Measurements from ENCODE around the gene MOB3B. TPM values are rescaled to one million over a fixed set of nuclear protein-coding genes. Genes with fewer than 3 reads are reported as not detected.
A peak's percentile ranks its signal among the peaks of the same experiment; 100 is the strongest.
"Not testable (repeated sequence)": the region's sequence is repeated elsewhere in the genome, so short reads cannot be mapped to it uniquely, and the experiment has no call there.

Gene MOB3B
- total RNA-seq, 3 donors from 2014 or later: 12.8 to 19.3 (median 13.1) TPM

- Histone ChIP-seq H3K4me1 (peaks cover 0 to 3% of the 10 kb centered on the region in 2 donors), H3K4me3 (no peak overlapping the region), H3K27ac (no peak overlapping the region), H3K27me3 (no peaks in the 10 kb centered on the region), H3K36me3 (no peaks in the 10 kb centered on the region), H3K9me3 (no peaks in the 10 kb centered on the region)
- TF ChIP-seq CTCF (IDR thresholded peaks at IDR 0.05) (no peak), POLR2AphosphoS5 (IDR thresholded peaks at IDR 0.05) (no peak), POLR2A (IDR thresholded peaks at IDR 0.05) (no peak)
- intact Hi-C loops (cut with DNase I; ENCODE audit: low total_unique reads): no loop called here
- no peak for DNase-seq (ENCODE audit: low spot score in 2 of 2)
Observed at GRCh38 chr9:27422279-27422834, 107.3 kb downstream of the MOB3B start.

DNA sequence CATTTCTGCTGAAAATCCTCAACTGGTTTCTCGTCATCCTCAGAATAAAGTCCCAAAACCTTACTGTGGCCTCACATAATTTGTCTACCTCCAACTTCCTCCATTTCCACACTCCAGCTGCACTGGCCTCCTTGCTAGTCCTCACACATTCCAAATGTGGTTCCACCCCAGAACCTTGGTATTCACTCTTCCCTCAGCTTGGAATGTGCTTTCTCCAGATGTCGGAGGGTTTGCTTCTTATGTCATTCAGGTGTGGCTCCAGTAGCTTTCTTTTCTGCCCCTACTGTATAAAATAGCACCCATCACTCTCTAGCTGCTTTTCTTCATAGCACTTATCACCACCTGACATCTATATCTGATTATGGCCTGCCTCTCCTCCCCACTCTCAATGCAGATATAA lies 108.0 kb downstream of the MOB3B start:
- TF ChIP-seq POLR2AphosphoS5 (IDR thresholded peaks at IDR 0.05) (no peak), CTCF (IDR thresholded peaks at IDR 0.05) (no peak), POLR2A (IDR thresholded peaks at IDR 0.05) (no peak)
- no peaks in the 10 kb centered on the region for H3K9me3 ChIP-seq
- intact Hi-C loops (cut with DNase I; ENCODE audit: low total_unique reads): no loop called here
- H3K27me3 ChIP-seq: no peaks in the 10 kb centered on the region
- H3K27ac ChIP-seq: no peak overlapping the region
- H3K4me1 ChIP-seq: no peaks in the 10 kb centered on the region
- DNase-seq (ENCODE audit: low spot score in 2 of 2): no peak
- H3K36me3 ChIP-seq: no peaks in the 10 kb centered on the region
- H3K4me3 ChIP-seq: no peak overlapping the region

DNA sequence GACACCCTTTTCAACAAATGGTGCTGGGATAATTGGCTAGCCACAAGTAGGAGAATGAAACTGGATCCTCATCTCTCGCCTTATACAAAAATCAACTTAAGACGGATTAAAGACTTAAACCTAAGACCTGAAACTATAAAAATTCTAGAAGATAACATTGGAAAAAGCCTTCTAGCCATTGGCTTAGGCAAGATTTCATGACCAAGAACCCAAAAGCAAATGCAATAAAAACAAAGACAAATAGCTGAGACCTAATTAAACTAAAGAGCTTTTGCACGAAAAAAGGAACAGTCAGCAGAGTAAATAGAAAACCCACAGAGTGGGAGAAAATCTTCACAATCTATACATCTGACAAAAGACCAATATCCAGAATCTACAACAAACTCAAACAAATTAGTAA lies 110.1 kb downstream of the MOB3B start:
- H3K36me3 ChIP-seq; H3K27ac ChIP-seq; H3K27me3 ChIP-seq; DNase-seq (ENCODE audit: low spot score in 2 of 2); H3K4me3 ChIP-seq; intact Hi-C loops (cut with DNase I; ENCODE audit: low total_unique reads); H3K9me3 ChIP-seq; H3K4me1 ChIP-seq: not testable (repeated sequence)

- Histone ChIP-seq H3K27ac (peak overlapping the region; percentile 66 to 68), H3K9me3 (no peaks in the 10 kb centered on the region), H3K36me3 (no peaks in the 10 kb centered on the region), H3K4me1 (no peaks in the 10 kb centered on the region), H3K27me3 (no peaks in the 10 kb centered on the region), H3K4me3 (peak overlapping the region in 1 of 3 donors; percentile 48)
- intact Hi-C loops (cut with DNase I; ENCODE audit: low total_unique reads): no loop called here
- TF ChIP-seq POLR2AphosphoS5 (IDR thresholded peaks at IDR 0.05): no peak
- no peak for TF ChIP-seq POLR2A (IDR thresholded peaks at IDR 0.05)
- no peak for TF ChIP-seq CTCF (IDR thresholded peaks at IDR 0.05)
- DNase-seq (ENCODE audit: low spot score in 2 of 2): no peak
Observed at GRCh38 chr9:27414220-27414761, 115.3 kb downstream of the MOB3B start.

DNA sequence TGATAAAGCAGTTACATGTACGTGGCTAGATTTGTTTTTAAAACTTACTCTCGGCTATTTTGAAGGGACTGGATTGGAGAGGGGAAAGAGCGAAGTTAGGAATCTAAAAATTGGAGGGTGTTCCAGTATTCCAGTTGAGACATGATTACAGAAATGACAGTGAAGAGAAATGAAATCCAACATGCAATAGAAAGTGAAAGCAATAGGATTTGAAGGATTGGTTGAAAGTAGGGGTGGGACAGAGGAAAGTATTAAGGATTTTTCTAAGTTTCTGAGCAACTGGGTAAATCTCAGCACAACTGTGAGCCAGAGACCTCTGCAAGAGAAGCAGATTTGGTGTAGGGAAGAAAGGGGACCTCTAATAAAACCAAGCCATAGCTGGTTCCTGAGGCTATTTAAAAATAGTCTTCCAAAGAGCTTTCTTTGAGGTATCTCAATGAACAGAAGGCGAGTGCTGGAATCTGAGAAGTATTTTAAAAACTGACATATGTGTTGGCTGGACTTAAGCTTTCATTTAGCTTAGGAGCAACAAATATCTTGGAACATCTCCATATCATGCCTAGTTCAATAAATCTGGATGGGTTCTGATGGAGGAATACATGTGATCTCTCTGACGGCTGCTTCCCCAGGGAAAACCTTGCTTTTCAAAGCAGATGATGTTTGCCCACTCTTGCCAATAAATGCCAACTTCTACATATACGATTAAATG lies 115.9 kb downstream of the MOB3B start:
- TF ChIP-seq CTCF (IDR thresholded peaks at IDR 0.05) (no peak), POLR2AphosphoS5 (IDR thresholded peaks at IDR 0.05) (no peak), POLR2A (IDR thresholded peaks at IDR 0.05) (no peak)
- Histone ChIP-seq H3K9me3 (no peaks in the 10 kb centered on the region), H3K27me3 (no peaks in the 10 kb centered on the region), H3K4me3 (peak overlapping the region; percentile 23 to 48 (median 31)), H3K4me1 (no peaks in the 10 kb centered on the region), H3K36me3 (no peaks in the 10 kb centered on the region), H3K27ac (peak overlapping the region; percentile 66 to 68)
- intact Hi-C loops (cut with DNase I; ENCODE audit: low total_unique reads): no loop called here
- no peak for DNase-seq (ENCODE audit: low spot score in 2 of 2)
